Measurements from ENCODE around the gene KCNIP4. TPM values are rescaled to one million over a fixed set of nuclear protein-coding genes. Genes with fewer than 3 reads are reported as not detected.

Gene KCNIP4
- total and polyA plus RNA-seq, 3 donors from 2014 or later: 0.68 TPM; not detected in 2

DNA sequence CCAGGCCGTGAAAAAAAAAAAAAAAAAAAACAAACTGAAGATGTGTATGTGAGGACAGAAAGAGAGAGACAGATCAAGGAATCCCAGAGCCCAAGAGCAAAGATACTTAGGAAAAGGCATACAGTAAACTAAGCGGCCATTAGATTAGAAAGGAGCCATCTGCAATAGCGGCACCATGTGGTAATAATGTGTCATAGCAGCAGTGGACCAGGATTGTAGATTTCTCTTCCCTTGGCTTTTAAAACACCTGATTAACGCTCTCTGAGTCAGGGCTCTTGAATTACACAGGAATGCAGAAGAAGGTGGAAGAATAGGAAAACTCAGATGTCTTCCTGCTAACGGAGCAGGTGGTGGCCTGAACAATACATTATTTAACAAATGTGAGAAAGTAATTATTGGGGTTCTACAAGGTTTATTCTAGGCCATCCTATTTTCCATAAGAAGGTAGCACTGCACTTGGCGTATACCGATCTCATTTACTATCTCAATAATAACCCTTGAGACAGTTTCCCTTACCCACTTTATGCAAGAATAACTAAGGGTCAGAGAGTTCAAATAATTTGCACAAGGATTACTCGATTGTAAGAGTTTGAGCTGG, 182.7 kb downstream of the KCNIP4 start:
- Histone ChIP-seq H3K36me3 (ENCODE audit: low read depth, missing control alignments) (no peaks in the 10 kb centered on the region), H3K27ac (no peak overlapping the region), H3K27me3 (no peaks in the 10 kb centered on the region), H3K9me3 (no peaks in the 10 kb centered on the region), H3K4me1 (no peaks in the 10 kb centered on the region), H3K4me3 (no peak overlapping the region)
- peak; percentile 60 for DNase-seq
- TF ChIP-seq POLR2A (IDR thresholded peaks at IDR 0.05): no peak
- TF ChIP-seq, protein P1, sequence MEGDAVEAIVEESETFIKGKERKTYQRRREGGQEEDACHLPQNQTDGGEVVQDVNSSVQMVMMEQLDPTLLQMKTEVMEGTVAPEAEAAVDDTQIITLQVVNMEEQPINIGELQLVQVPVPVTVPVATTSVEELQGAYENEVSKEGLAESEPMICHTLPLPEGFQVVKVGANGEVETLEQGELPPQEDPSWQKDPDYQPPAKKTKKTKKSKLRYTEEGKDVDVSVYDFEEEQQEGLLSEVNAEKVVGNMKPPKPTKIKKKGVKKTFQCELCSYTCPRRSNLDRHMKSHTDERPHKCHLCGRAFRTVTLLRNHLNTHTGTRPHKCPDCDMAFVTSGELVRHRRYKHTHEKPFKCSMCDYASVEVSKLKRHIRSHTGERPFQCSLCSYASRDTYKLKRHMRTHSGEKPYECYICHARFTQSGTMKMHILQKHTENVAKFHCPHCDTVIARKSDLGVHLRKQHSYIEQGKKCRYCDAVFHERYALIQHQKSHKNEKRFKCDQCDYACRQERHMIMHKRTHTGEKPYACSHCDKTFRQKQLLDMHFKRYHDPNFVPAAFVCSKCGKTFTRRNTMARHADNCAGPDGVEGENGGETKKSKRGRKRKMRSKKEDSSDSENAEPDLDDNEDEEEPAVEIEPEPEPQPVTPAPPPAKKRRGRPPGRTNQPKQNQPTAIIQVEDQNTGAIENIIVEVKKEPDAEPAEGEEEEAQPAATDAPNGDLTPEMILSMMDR (IDR thresholded peaks at IDR 0.05): peak; percentile 64 to 84 (median 82)
- WGBS, 2 donors: 42 to 47% methylated on average over 8 of the region's 8 CpGs
- intact Hi-C loops (cut with DNase I; ENCODE audit: low total_unique reads): loop anchor here (10.0 kb wide), 1 partner anchor 261 kb away; no protein-coding TSS in a partner anchor

DNA sequence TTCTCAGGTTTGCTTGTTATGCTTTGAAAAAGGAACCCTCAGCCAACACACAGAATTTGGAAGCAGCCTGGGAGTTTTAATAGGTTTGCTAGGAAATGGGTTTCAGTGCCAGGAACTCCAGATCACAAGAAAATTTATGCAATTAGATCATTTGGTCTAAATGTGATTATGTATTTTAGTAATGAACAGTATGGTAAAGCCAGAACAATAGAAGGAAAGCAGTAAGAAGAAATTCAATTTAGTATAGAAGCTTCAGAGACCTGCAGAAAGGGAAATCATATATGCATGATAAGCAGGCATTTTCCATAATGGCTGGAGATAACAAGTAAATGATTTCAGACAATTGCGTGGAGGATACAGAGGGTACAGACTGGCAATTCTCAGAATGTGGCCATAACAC, 184.7 kb downstream of the KCNIP4 start:
- H3K27ac ChIP-seq: no peak overlapping the region

DNA sequence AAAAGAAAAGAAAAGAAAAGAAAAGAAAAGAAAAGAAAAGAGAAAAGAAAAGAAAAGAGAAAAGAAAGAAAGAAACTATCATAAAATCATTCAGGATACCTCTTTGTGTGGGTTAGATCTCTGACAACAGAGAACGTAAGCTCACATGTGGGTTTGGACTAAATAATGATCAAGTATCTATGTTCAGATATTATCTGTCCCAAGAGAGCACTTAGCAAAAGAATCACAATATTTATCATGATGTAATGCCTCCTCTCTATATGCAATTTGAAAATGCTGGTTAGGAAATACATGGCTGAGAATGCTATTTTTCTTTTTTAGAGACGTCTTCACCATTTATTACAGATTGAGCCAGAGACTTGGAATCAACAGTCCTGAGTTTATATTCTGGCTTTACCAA, 191.3 kb downstream of the KCNIP4 start:
- intact Hi-C loops (cut with DNase I; ENCODE audit: low total_unique reads): no loop called here
- Histone ChIP-seq H3K4me1 (no peaks in the 10 kb centered on the region), H3K27me3 (no peaks in the 10 kb centered on the region), H3K4me3 (no peak overlapping the region), H3K27ac (no peak overlapping the region), H3K9me3 (no peaks in the 10 kb centered on the region), H3K36me3 (ENCODE audit: low read depth, missing control alignments) (no peaks in the 10 kb centered on the region)
- 72 to 79% methylated on average over 2 of the region's 2 CpGs for WGBS, 2 donors
- DNase-seq: no peak
- TF ChIP-seq, protein P1 (IDR thresholded peaks at IDR 0.05): no peak
- no peak for TF ChIP-seq POLR2A (IDR thresholded peaks at IDR 0.05)

More for the DNA sequence above, 184.7 kb downstream of the KCNIP4 start:
- intact Hi-C loops (cut with DNase I; ENCODE audit: low total_unique reads): loop anchor here (10.0 kb wide), 1 partner anchor 259 kb away; no protein-coding TSS in a partner anchor
- Histone ChIP-seq H3K4me3 (no peak overlapping the region), H3K9me3 (no peaks in the 10 kb centered on the region), H3K27me3 (no peaks in the 10 kb centered on the region), H3K4me1 (no peaks in the 10 kb centered on the region), H3K36me3 (ENCODE audit: low read depth, missing control alignments) (no peaks in the 10 kb centered on the region)
- DNase-seq: no peak
- no peak for TF ChIP-seq POLR2A (IDR thresholded peaks at IDR 0.05)
- TF ChIP-seq, protein P1 (IDR thresholded peaks at IDR 0.05): no peak
- 70 to 73% methylated on average over 1 of the region's 1 CpG for WGBS, 2 donors

DNA sequence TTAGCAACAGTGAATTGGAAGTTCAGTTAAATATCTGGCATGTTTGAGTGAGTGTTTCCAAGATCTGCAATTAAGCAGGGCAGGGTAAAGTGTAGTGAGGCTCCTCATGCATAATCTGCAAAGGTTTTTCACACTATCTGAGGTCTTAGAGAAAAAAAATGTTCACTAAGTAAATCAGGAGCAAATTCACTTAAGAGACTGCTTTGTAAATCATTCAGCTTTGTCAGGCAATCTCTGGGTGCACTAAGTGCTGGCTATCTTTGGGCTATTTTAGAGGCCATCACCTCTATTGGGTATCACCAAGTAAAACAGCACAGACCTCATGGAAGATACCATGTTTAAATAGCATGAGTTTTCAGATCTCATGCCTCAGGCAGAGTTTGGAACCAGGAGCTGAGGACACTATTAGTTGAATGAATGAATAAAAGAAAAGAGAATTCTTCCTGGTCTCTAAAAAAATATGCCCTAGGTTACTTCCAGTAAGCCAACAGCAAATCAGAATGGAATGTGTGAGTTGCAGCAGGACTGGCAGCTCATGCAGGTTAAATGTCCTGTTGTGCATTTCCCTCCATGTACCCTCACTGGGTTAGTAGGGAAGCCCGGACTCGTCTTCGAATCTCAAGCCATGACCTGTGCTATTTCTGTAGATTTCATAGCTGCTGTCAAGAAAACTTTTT, 195.3 kb downstream of the KCNIP4 start:
- no peak for DNase-seq
- Histone ChIP-seq H3K36me3 (ENCODE audit: low read depth, missing control alignments) (no peaks in the 10 kb centered on the region), H3K27me3 (no peaks in the 10 kb centered on the region), H3K9me3 (no peaks in the 10 kb centered on the region), H3K4me1 (no peaks in the 10 kb centered on the region), H3K4me3 (no peak overlapping the region), H3K27ac (no peak overlapping the region)
- TF ChIP-seq POLR2A (IDR thresholded peaks at IDR 0.05): no peak
- TF ChIP-seq, protein P1 (IDR thresholded peaks at IDR 0.05): no peak
- 84 to 91% methylated on average over 3 of the region's 3 CpGs for WGBS, 2 donors
- intact Hi-C loops (cut with DNase I; ENCODE audit: low total_unique reads): no loop called here
